Measurements from ENCODE around the gene SLC7A6OS.

The SLC7A6OS gene

GRCh38 chr16:68272507-68273209 lies 38.1 kb downstream of the SLC7A6OS start:
- Histone ChIP-seq H3K4me1 (ENCODE audit: insufficient read depth, low read length) (0 out of 2 replicates have a peak, but pooled peaks cover 6% of the 10 kb centered on the region), H3K9ac (ENCODE audit: low read depth, low read length) (no peak overlapping the region)

GRCh38 chr16:68270353-68270752 lies 40.4 kb downstream of the SLC7A6OS start:
- H3K36me3 ChIP-seq (ENCODE audit: insufficient read depth, low read length): no peaks in the 10 kb centered on the region
- H3K9ac ChIP-seq (ENCODE audit: low read depth, low read length): no peak overlapping the region
- no peaks in the 10 kb centered on the region for H3K9me3 ChIP-seq (ENCODE audit: control insufficient read depth, insufficient read depth, low read length)
- peaks cover 6% of the 10 kb centered on the region; the same call in 1 of the 2 replicates for H3K4me1 ChIP-seq (ENCODE audit: insufficient read depth, low read length)

More at GRCh38 chr16:68272507-68273209, 38.1 kb downstream of the SLC7A6OS start:
- H3K9me3 ChIP-seq (ENCODE audit: control insufficient read depth, insufficient read depth, low read length): no peaks in the 10 kb centered on the region
- H3K36me3 ChIP-seq (ENCODE audit: insufficient read depth, low read length): 0 out of 2 replicates have a peak, but pooled peaks cover 4% of the 10 kb centered on the region

- Histone ChIP-seq H3K36me3 (ENCODE audit: insufficient read depth, low read length) (no peaks in the 10 kb centered on the region), H3K9ac (ENCODE audit: low read depth, low read length) (no peak overlapping the region), H3K9me3 (ENCODE audit: control insufficient read depth, insufficient read depth, low read length) (no peaks in the 10 kb centered on the region), H3K4me1 (ENCODE audit: insufficient read depth, low read length) (peaks cover 6% of the 10 kb centered on the region; the same call in 1 of the 2 replicates)
Observed at GRCh38 chr16:68269793-68270192, 41.0 kb downstream of the SLC7A6OS start.

GRCh38 chr16:68267612-68268405 lies 42.9 kb downstream of the SLC7A6OS start:
- H3K4me1 ChIP-seq (ENCODE audit: insufficient read depth, low read length): peaks cover 6% of the 10 kb centered on the region; the same call in 1 of the 2 replicates
- no peaks in the 10 kb centered on the region for H3K36me3 ChIP-seq (ENCODE audit: insufficient read depth, low read length)
- no peaks in the 10 kb centered on the region for H3K9me3 ChIP-seq (ENCODE audit: control insufficient read depth, insufficient read depth, low read length)
- peak overlapping the region; percentile 9; the same call in 1 of the 2 replicates for H3K9ac ChIP-seq (ENCODE audit: low read depth, low read length)

- Histone ChIP-seq H3K36me3 (ENCODE audit: insufficient read depth, low read length) (no peaks in the 10 kb centered on the region), H3K9me3 (ENCODE audit: control insufficient read depth, insufficient read depth, low read length) (no peaks in the 10 kb centered on the region), H3K9ac (ENCODE audit: low read depth, low read length) (peak overlapping the region; percentile 98), H3K4me1 (ENCODE audit: insufficient read depth, low read length) (peaks cover 6% of the 10 kb centered on the region; the same call in 1 of the 2 replicates)
Observed at GRCh38 chr16:68265078-68265920, 45.4 kb downstream of the SLC7A6OS start.

GRCh38 chr16:68264128-68265077 lies 46.3 kb downstream of the SLC7A6OS start, which contains the start of gene SLC7A6:
Gene SLC7A6, plus strand, starts transcription at chr16:68264526. Its CDS starts 10,201 bp downstream, at chr16:68274727.
- H3K4me1 ChIP-seq (ENCODE audit: insufficient read depth, low read length): peaks cover 6% of the 10 kb centered on the region; the same call in 1 of the 2 replicates

GRCh38 chr16:68263559-68264127 lies 47.1 kb downstream of the SLC7A6OS start:
- no peaks in the 10 kb centered on the region for H3K9me3 ChIP-seq (ENCODE audit: control insufficient read depth, insufficient read depth, low read length)
- peak overlapping the region; percentile 98 for H3K9ac ChIP-seq (ENCODE audit: low read depth, low read length)
- H3K36me3 ChIP-seq (ENCODE audit: insufficient read depth, low read length): no peaks in the 10 kb centered on the region
- peaks cover 6% of the 10 kb centered on the region; the same call in 1 of the 2 replicates for H3K4me1 ChIP-seq (ENCODE audit: insufficient read depth, low read length)

More at GRCh38 chr16:68264128-68265077, 46.3 kb downstream of the SLC7A6OS start, which contains the start of gene SLC7A6:
- no peaks in the 10 kb centered on the region for H3K9me3 ChIP-seq (ENCODE audit: control insufficient read depth, insufficient read depth, low read length)
- no peaks in the 10 kb centered on the region for H3K36me3 ChIP-seq (ENCODE audit: insufficient read depth, low read length)
- peak within 1 kb of the TSS; percentile 98 for H3K9ac ChIP-seq (ENCODE audit: low read depth, low read length)

- Histone ChIP-seq H3K4me1 (ENCODE audit: insufficient read depth, low read length) (no peaks in the 10 kb centered on the region; the same call in 1 of the 2 replicates), H3K9ac (ENCODE audit: low read depth, low read length) (no peak overlapping the region), H3K36me3 (ENCODE audit: insufficient read depth, low read length) (no peaks in the 10 kb centered on the region), H3K9me3 (ENCODE audit: control insufficient read depth, insufficient read depth, low read length) (no peaks in the 10 kb centered on the region)
Observed at GRCh38 chr16:68259007-68259825, 51.5 kb downstream of the SLC7A6OS start.

GRCh38 chr16:68257906-68258800 lies 52.6 kb downstream of the SLC7A6OS start:
- Histone ChIP-seq H3K36me3 (ENCODE audit: insufficient read depth, low read length) (no peaks in the 10 kb centered on the region), H3K9ac (ENCODE audit: low read depth, low read length) (no peak overlapping the region), H3K4me1 (ENCODE audit: insufficient read depth, low read length) (no peaks in the 10 kb centered on the region; the same call in 1 of the 2 replicates), H3K9me3 (ENCODE audit: control insufficient read depth, insufficient read depth, low read length) (no peaks in the 10 kb centered on the region)

- Histone ChIP-seq H3K36me3 (ENCODE audit: insufficient read depth, low read length) (no peaks in the 10 kb centered on the region), H3K9me3 (ENCODE audit: control insufficient read depth, insufficient read depth, low read length) (no peaks in the 10 kb centered on the region), H3K4me1 (ENCODE audit: insufficient read depth, low read length) (no peaks in the 10 kb centered on the region; the same call in 1 of the 2 replicates), H3K9ac (ENCODE audit: low read depth, low read length) (no peak overlapping the region)
Observed at GRCh38 chr16:68257251-68257905, 53.4 kb downstream of the SLC7A6OS start.

- no peaks in the 10 kb centered on the region for H3K9me3 ChIP-seq (ENCODE audit: control insufficient read depth, insufficient read depth, low read length)
- no peaks in the 10 kb centered on the region for H3K36me3 ChIP-seq (ENCODE audit: insufficient read depth, low read length)
- no peaks in the 10 kb centered on the region; the same call in 1 of the 2 replicates for H3K4me1 ChIP-seq (ENCODE audit: insufficient read depth, low read length)
- no peak overlapping the region for H3K9ac ChIP-seq (ENCODE audit: low read depth, low read length)
Observed at GRCh38 chr16:68255712-68256111, 55.0 kb downstream of the SLC7A6OS start.
